Measurements from ENCODE around the gene C3orf18.

DNA sequence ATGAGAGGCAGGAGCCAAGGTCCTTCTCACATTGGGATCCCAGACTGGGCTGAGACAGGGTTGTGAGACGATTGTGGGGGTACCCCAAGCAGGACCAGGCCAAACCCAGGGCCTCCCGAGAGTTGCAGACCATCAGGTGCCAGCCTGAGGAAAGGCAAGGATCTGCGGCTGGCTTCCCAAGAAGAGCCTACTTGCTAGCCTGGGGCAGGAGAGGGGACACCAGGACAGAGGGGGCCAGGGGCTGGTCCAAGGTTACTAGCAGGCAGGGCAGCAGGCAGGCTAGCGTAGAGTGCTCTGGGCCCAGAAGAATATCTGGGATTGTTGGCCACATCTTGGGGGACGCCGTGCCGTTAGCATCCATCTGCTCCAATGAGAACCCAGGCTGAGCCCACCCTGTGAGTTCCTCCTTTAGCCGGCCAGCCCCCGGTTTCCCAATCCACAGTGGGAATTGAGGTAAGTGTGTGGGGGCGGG, 43.5 kb upstream of the C3orf18 start:
- TF ChIP-seq, protein P1, sequence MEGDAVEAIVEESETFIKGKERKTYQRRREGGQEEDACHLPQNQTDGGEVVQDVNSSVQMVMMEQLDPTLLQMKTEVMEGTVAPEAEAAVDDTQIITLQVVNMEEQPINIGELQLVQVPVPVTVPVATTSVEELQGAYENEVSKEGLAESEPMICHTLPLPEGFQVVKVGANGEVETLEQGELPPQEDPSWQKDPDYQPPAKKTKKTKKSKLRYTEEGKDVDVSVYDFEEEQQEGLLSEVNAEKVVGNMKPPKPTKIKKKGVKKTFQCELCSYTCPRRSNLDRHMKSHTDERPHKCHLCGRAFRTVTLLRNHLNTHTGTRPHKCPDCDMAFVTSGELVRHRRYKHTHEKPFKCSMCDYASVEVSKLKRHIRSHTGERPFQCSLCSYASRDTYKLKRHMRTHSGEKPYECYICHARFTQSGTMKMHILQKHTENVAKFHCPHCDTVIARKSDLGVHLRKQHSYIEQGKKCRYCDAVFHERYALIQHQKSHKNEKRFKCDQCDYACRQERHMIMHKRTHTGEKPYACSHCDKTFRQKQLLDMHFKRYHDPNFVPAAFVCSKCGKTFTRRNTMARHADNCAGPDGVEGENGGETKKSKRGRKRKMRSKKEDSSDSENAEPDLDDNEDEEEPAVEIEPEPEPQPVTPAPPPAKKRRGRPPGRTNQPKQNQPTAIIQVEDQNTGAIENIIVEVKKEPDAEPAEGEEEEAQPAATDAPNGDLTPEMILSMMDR (IDR thresholded peaks at IDR 0.05): no peak
- TF ChIP-seq EZH2 (IDR thresholded peaks at IDR 0.05) (no peak), EZH2phosphoT487 (IDR thresholded peaks at IDR 0.05) (no peak)

All from neural progenitor cell (in vitro differentiated cells).